ENCODE results near the gene MAG.

MAG gene

DNA sequence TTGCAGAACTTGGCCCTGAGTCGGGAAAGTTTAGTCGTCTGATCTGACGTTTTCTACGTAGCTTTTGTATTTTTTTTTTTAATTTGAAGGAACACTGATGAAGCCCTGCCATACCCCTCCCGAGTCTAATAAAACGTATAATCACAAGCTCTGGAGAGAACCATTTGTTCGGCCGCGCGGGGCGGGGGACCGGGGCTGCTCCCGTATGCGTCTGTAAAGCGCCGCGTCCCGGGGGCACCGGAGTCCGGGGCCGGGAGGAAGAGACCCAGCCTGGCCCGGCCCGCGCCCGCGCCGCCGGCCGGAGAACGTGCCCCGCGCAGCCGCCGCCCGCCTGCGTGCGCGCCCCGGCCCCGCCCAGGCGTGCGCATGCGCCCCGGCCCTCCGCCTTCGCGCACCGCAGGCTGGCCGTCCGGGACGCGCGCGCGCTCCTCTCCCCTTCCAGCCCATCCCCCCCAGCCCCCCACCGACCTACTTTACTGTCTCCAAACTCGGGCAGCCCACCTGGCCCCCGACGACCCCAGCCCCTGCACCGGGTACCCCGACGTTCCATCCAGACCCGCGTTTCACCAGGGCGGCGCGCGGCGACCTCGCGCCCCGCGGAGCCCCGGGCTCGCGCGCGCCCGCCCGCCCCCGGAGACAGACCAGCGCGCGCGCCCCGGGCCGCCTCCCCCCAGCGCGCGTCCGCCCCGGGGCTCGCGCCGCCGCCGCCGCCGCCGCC is 24.0 kb upstream of the MAG start:
- WGBS (ENCODE audit: extremely low coverage, insufficient coverage, insufficient read length): no CpG with 5 or more reads among the region's 100 CpGs
- DNase-seq: peak; percentile 34 to 82

DNA sequence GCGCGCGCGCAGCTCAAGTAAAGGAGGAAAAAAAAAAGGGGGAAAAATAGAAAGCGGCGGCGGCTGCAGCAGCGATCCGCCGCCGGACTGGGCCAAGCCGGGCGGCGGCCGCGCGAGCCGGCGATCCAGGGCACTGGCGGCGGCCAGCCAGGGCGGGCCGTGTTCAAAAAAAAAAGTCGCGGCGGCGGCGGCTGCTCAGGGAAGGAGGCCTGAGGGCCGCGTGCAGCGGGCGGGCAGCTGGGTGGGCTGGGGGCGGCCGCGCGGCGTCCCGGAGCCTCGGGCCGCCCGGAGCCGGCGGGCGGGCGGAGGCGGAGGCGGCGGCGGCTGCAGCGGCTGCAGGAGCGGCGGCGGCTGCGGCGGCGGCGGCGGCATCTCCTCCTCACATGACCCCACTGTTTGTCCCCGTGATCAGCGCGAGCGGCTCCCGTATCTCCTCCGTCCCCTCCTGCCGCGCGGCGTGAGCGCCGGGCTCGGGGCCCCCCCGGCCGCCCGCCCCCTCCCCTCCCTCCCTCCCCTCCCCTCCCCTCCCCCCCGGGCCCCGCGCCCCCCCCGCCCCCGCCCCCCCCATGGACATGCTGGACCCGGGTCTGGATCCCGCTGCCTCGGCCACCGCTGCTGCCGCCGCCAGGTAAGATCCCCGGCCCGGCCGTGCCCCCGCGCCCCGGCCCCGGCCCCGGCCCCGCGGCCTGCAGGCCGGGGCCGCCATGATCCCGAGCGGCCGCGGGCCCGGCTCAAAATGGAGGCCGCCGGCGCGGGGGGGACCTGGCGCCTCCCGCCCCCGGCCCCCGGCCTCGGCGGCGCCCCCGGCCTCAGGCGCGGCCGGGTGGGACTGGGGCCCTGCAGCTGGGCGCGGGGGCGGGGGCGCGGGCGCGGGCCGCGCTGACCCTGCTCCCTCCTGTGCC is 23.2 kb upstream of the MAG start, which contains the start of gene USF2:
TSS of gene USF2 (plus strand) at position 427 of the 902 bp plus-strand sequence. CDS start at position 567, 140 bp downstream.
- no peaks in the 10 kb centered on the region for H3K9me3 ChIP-seq (ENCODE audit: insufficient read depth, low read depth, low read length)
- peaks cover 11% of the 10 kb centered on the region for H3K79me1 ChIP-seq (ENCODE audit: low read length)
- H4K12ac ChIP-seq (ENCODE audit: low read depth, low read length): peak within 1 kb of the TSS; percentile 94
- H2AK5ac ChIP-seq (ENCODE audit: low read length): peak within 1 kb of the TSS; percentile 57
- peaks cover 11% of the 10 kb centered on the region for H3K79me2 ChIP-seq (ENCODE audit: control insufficient read depth, insufficient read depth, low read length, poor library complexity)
- peak within 1 kb of the TSS; percentile 77 for H2BK5ac ChIP-seq (ENCODE audit: low read depth, low read length, poor library complexity)
- peak within 1 kb of the TSS; percentile 90 for H2BK120ac ChIP-seq (ENCODE audit: insufficient read depth, low read length, poor library complexity)
- peak within 1 kb of the TSS; percentile 90 for H4K91ac ChIP-seq (ENCODE audit: low read depth, low read length)
- H3K27ac ChIP-seq (ENCODE audit: low read depth, low read length): peak within 1 kb of the TSS; percentile 97
- no CpG with 5 or more reads among the region's 126 CpGs for WGBS (ENCODE audit: extremely low coverage, insufficient coverage, insufficient read length)
- peak; percentile 62 to 73 for DNase-seq
- H2AFZ ChIP-seq (ENCODE audit: insufficient read depth, low read length, poor library complexity): peak within 1 kb of the TSS; percentile 92
- H3K4ac ChIP-seq (ENCODE audit: low read depth, low read length): peak within 1 kb of the TSS; percentile 95
- H4K8ac ChIP-seq (ENCODE audit: low read depth, low read length): peak within 1 kb of the TSS; percentile 93
- H3K4me2 ChIP-seq (ENCODE audit: low read length): peak within 1 kb of the TSS; percentile 87
- peak within 1 kb of the TSS; percentile 90 for H3K4me3 ChIP-seq (ENCODE audit: low read depth, low read length)
- H3K4me1 ChIP-seq (ENCODE audit: control insufficient read depth in 1 of 2, insufficient read depth in 2 of 2, low read length in 2 of 2): peaks cover 12 to 15% of the 10 kb centered on the region in 2 experiments
- H3K18ac ChIP-seq (ENCODE audit: low read length): peak within 1 kb of the TSS; percentile 90
- peaks cover 58 to 60% of the 10 kb centered on the region in 2 experiments for H3K36me3 ChIP-seq (ENCODE audit: control insufficient read depth in 1 of 2, insufficient read depth in 2 of 2, low read length in 2 of 2)
- H3K9ac ChIP-seq (ENCODE audit: low read length): peak within 1 kb of the TSS; percentile 92
- no peak within 1 kb of the TSS for H3K23ac ChIP-seq (ENCODE audit: low read length)
- H3K14ac ChIP-seq (ENCODE audit: low read length): peak within 1 kb of the TSS; percentile 83
- H3K27me3 ChIP-seq (ENCODE audit: insufficient read depth, low read length): no peaks in the 10 kb centered on the region
- no peak within 1 kb of the TSS for H2BK12ac ChIP-seq (ENCODE audit: low read length)

More for the DNA sequence above, 24.0 kb upstream of the MAG start:
- Histone ChIP-seq H3K4me1 (ENCODE audit: control insufficient read depth in 1 of 2, insufficient read depth in 2 of 2, low read length in 2 of 2) (peaks cover 12 to 15% of the 10 kb centered on the region in 2 experiments), H3K79me1 (ENCODE audit: low read length) (peaks cover 11% of the 10 kb centered on the region), H2BK12ac (ENCODE audit: low read length) (peak overlapping the region; percentile 2), H3K36me3 (ENCODE audit: control insufficient read depth in 1 of 2, insufficient read depth in 2 of 2, low read length in 2 of 2) (peaks cover 53% of the 10 kb centered on the region in 2 experiments), H3K23ac (ENCODE audit: low read length) (no peak overlapping the region), H3K4ac (ENCODE audit: low read depth, low read length) (peak overlapping the region; percentile 95), H2AK5ac (ENCODE audit: low read length) (peak overlapping the region; percentile 67), H3K79me2 (ENCODE audit: control insufficient read depth, insufficient read depth, low read length, poor library complexity) (peaks cover 11% of the 10 kb centered on the region), H3K4me2 (ENCODE audit: low read length) (peak overlapping the region; percentile 69), H4K91ac (ENCODE audit: low read depth, low read length) (peak overlapping the region; percentile 90), H3K9me3 (ENCODE audit: insufficient read depth, low read depth, low read length) (no peaks in the 10 kb centered on the region), H3K18ac (ENCODE audit: low read length) (peak overlapping the region; percentile 73), H3K27ac (ENCODE audit: low read depth, low read length) (peak overlapping the region; percentile 96), H3K27me3 (ENCODE audit: insufficient read depth, low read length) (no peaks in the 10 kb centered on the region), H3K14ac (ENCODE audit: low read length) (peak overlapping the region; percentile 83), H2BK5ac (ENCODE audit: low read depth, low read length, poor library complexity) (peak overlapping the region; percentile 69), H2BK120ac (ENCODE audit: insufficient read depth, low read length, poor library complexity) (peak overlapping the region; percentile 56), H4K12ac (ENCODE audit: low read depth, low read length) (peak overlapping the region; percentile 94), H4K8ac (ENCODE audit: low read depth, low read length) (peak overlapping the region; percentile 89), H3K4me3 (ENCODE audit: low read depth, low read length) (peak overlapping the region; percentile 73), H2AFZ (ENCODE audit: insufficient read depth, low read length, poor library complexity) (peak overlapping the region; percentile 45), H3K9ac (ENCODE audit: low read length) (peak overlapping the region; percentile 71)

DNA sequence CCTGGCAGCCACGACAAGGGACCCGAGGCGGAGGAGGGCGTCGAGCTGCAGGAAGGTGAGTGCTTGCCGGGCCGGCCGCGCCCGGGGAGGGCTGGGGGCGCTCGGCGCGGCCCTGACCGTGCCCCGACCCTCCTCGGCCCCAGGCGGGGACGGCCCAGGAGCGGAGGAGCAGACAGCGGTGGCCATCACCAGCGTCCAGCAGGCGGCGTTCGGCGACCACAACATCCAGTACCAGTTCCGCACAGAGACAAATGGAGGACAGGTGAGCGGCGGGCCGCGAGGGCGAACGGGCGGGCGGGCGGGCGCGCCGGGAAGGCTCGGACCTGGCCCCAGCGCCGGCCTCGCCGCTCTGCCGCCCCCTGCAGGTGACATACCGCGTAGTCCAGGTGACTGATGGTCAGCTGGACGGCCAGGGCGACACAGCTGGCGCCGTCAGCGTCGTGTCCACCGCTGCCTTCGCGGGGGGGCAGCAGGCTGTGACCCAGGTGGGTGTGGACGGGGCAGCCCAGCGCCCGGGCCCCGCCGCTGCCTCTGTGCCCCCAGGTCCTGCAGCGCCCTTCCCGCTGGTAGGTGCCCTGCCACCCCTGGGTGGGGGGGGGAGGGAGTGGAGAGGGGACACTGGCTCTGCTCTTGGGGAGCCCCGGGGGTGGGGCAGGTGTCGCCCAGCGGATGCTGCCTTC is 22.4 kb upstream of the MAG start:
- no CpG with 5 or more reads among the region's 66 CpGs for WGBS (ENCODE audit: extremely low coverage, insufficient coverage, insufficient read length)
- peak overlapping the region; percentile 90 for H3K4me3 ChIP-seq (ENCODE audit: low read depth, low read length)
- H2BK120ac ChIP-seq (ENCODE audit: insufficient read depth, low read length, poor library complexity): peak overlapping the region; percentile 90
- no peaks in the 10 kb centered on the region for H3K9me3 ChIP-seq (ENCODE audit: insufficient read depth, low read depth, low read length)
- H2AK5ac ChIP-seq (ENCODE audit: low read length): peak overlapping the region; percentile 57
- peak overlapping the region; percentile 79 for H4K12ac ChIP-seq (ENCODE audit: low read depth, low read length)
- peak overlapping the region; percentile 42 for H2BK5ac ChIP-seq (ENCODE audit: low read depth, low read length, poor library complexity)
- peak overlapping the region; percentile 67 for H4K91ac ChIP-seq (ENCODE audit: low read depth, low read length)
- H3K4me2 ChIP-seq (ENCODE audit: low read length): peak overlapping the region; percentile 87
- peak overlapping the region; percentile 93 for H4K8ac ChIP-seq (ENCODE audit: low read depth, low read length)
- peak overlapping the region; percentile 92 for H2AFZ ChIP-seq (ENCODE audit: insufficient read depth, low read length, poor library complexity)
- DNase-seq: peak; percentile 86 to 94
- H3K27me3 ChIP-seq (ENCODE audit: insufficient read depth, low read length): no peaks in the 10 kb centered on the region
- H3K4ac ChIP-seq (ENCODE audit: low read depth, low read length): peak overlapping the region; percentile 34
- peaks cover 12 to 15% of the 10 kb centered on the region in 2 experiments for H3K4me1 ChIP-seq (ENCODE audit: control insufficient read depth in 1 of 2, insufficient read depth in 2 of 2, low read length in 2 of 2)
- peak overlapping the region; percentile 97 for H3K27ac ChIP-seq (ENCODE audit: low read depth, low read length)
- H3K9ac ChIP-seq (ENCODE audit: low read length): peak overlapping the region; percentile 92
- H3K23ac ChIP-seq (ENCODE audit: low read length): no peak overlapping the region
- peaks cover 11% of the 10 kb centered on the region for H3K79me1 ChIP-seq (ENCODE audit: low read length)
- peak overlapping the region; percentile 66 for H3K14ac ChIP-seq (ENCODE audit: low read length)
- no peak overlapping the region for H2BK12ac ChIP-seq (ENCODE audit: low read length)
- peaks cover 11% of the 10 kb centered on the region for H3K79me2 ChIP-seq (ENCODE audit: control insufficient read depth, insufficient read depth, low read length, poor library complexity)
- H3K36me3 ChIP-seq (ENCODE audit: control insufficient read depth in 1 of 2, insufficient read depth in 2 of 2, low read length in 2 of 2): peaks cover 59 to 64% of the 10 kb centered on the region in 2 experiments
- H3K18ac ChIP-seq (ENCODE audit: low read length): peak overlapping the region; percentile 90

DNA sequence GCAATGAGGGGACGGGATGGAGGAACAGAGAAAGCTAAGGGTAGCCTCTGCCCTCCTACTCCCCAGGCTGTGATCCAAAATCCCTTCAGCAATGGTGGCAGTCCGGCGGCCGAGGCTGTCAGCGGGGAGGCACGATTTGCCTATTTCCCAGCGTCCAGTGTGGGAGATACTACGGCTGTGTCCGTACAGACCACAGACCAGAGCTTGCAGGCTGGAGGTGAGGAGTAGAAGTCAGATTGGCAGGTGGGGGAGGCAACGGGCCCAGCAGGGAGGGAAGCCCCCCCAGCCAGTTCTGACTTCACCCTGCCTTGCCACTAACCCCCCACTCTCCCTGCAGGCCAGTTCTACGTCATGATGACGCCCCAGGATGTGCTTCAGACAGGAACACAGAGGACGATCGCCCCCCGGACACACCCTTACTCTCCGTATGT is 21.6 kb upstream of the MAG start:
- DNase-seq: no peak
- H3K27me3 ChIP-seq (ENCODE audit: insufficient read depth, low read length): no peaks in the 10 kb centered on the region
- no CpG with 5 or more reads among the region's 16 CpGs for WGBS (ENCODE audit: extremely low coverage, insufficient coverage, insufficient read length)
- no peak overlapping the region for H2BK5ac ChIP-seq (ENCODE audit: low read depth, low read length, poor library complexity)
- no peak overlapping the region for H2AK5ac ChIP-seq (ENCODE audit: low read length)
- no peak overlapping the region for H4K12ac ChIP-seq (ENCODE audit: low read depth, low read length)
- peaks cover 11% of the 10 kb centered on the region for H3K79me2 ChIP-seq (ENCODE audit: control insufficient read depth, insufficient read depth, low read length, poor library complexity)
- H3K9ac ChIP-seq (ENCODE audit: low read length): peak overlapping the region; percentile 54
- H3K4me3 ChIP-seq (ENCODE audit: low read depth, low read length): no peak overlapping the region
- H3K27ac ChIP-seq (ENCODE audit: low read depth, low read length): no peak overlapping the region
- peak overlapping the region; percentile 87 for H3K4me2 ChIP-seq (ENCODE audit: low read length)
- no peak overlapping the region for H2BK120ac ChIP-seq (ENCODE audit: insufficient read depth, low read length, poor library complexity)
- no peaks in the 10 kb centered on the region for H3K9me3 ChIP-seq (ENCODE audit: insufficient read depth, low read depth, low read length)
- H3K79me1 ChIP-seq (ENCODE audit: low read length): peaks cover 11% of the 10 kb centered on the region
- H3K14ac ChIP-seq (ENCODE audit: low read length): no peak overlapping the region
- H3K4me1 ChIP-seq (ENCODE audit: control insufficient read depth in 1 of 2, insufficient read depth in 2 of 2, low read length in 2 of 2): peaks cover 12 to 15% of the 10 kb centered on the region in 2 experiments
- no peak overlapping the region for H4K91ac ChIP-seq (ENCODE audit: low read depth, low read length)
- H4K8ac ChIP-seq (ENCODE audit: low read depth, low read length): no peak overlapping the region
- no peak overlapping the region for H3K18ac ChIP-seq (ENCODE audit: low read length)
- no peak overlapping the region for H2AFZ ChIP-seq (ENCODE audit: insufficient read depth, low read length, poor library complexity)
- H3K36me3 ChIP-seq (ENCODE audit: control insufficient read depth in 1 of 2, insufficient read depth in 2 of 2, low read length in 2 of 2): peaks cover 54 to 65% of the 10 kb centered on the region in 2 experiments
- no peak overlapping the region for H3K4ac ChIP-seq (ENCODE audit: low read depth, low read length)
- no peak overlapping the region for H3K23ac ChIP-seq (ENCODE audit: low read length)
- no peak overlapping the region for H2BK12ac ChIP-seq (ENCODE audit: low read length)
